Ovary (tissue), 3 donors: ENCODE results near the gene YY1.

Experiments used
- EP300 ChIP-seq: sonication (generic); formaldehyde crosslinking; IDR thresholded peaks from one replicate; pipeline ENCODE4 v1.6.1; 2017; ENCODE audit warnings: antibody characterized with exemption
- POLR2A ChIP-seq: fragments of 450-650 bp; IDR thresholded peaks from one replicate; pipeline ENCODE4 v1.6.1; 2017; ENCODE audit warnings: antibody characterized with exemption, mild to moderate bottlenecking, moderate library complexity
- TF ChIP-seq, protein P1 (sequence below), 3 donors: fragments of 450-650 bp in 2 of 3; fragments of 200-600 bp in 1 of 3; IDR thresholded peaks; one replicate each; pipeline versions ENCODE4 v1.5.1 to v1.8.0; 2016 to 2022; ENCODE audit warnings: antibody characterized with exemption in 3 of 3, mild to moderate bottlenecking in 1 of 3
- donor health status: DM: no; HTN: no; CAD: no.

DNA sequence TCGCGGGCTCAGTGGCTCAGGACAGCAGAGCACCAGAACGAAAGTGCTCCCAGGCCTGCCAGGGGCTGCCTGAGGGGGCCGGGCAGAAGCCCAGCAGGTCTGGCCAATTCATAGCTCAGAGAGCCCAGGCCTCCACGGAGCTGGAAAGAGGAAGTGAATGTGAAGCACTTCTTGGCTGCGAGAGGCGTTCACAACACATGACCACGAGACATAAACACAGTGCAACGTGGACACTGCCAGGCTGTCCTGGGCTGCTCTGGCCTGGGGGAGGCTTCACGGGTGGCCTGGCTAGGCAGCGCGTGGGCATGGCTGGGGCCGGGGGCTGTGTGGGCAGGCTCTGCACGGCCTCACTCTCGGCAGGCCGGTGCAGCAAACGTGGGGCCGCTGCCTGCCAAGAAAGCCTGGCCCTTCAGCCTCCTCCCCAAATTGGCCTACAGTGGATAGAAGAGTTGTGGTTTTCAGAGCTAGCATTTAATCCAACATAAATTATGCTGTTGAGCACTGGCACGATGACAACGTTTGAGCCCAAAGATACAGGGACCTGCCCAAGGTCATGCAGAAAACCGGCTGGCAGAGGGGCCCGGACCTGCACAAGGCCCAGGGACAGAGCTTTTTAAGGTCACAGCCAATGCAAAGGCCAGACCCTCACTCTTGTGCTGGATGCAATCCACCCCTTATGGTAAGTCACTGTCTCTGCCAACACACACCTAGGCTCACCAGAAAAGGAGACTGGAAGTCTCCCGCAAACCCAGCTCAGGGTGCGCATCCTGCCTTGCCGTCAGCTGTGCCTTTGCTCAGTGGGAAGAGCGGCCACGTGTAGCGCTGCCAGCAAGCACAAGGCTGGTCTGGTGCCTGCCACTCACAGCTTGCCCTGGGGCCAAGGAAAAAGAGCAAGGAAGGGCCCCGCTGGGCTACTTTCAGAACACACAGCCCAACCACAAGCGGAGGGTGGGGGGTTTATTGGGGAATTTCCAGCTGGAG is 58.7 kb downstream of the YY1 start:
- TF ChIP-seq, protein P1, sequence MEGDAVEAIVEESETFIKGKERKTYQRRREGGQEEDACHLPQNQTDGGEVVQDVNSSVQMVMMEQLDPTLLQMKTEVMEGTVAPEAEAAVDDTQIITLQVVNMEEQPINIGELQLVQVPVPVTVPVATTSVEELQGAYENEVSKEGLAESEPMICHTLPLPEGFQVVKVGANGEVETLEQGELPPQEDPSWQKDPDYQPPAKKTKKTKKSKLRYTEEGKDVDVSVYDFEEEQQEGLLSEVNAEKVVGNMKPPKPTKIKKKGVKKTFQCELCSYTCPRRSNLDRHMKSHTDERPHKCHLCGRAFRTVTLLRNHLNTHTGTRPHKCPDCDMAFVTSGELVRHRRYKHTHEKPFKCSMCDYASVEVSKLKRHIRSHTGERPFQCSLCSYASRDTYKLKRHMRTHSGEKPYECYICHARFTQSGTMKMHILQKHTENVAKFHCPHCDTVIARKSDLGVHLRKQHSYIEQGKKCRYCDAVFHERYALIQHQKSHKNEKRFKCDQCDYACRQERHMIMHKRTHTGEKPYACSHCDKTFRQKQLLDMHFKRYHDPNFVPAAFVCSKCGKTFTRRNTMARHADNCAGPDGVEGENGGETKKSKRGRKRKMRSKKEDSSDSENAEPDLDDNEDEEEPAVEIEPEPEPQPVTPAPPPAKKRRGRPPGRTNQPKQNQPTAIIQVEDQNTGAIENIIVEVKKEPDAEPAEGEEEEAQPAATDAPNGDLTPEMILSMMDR (IDR thresholded peaks at IDR 0.05) = no peak
- TF ChIP-seq POLR2A (no peak), EP300 (no peak)
